GM12801 (cell line): ENCODE measurements around the gene EML4.

ENCODE experiments used
- CTCF ChIP-seq: IDR thresholded peaks from one replicate; pipeline ENCODE4 v1.5.1; 2011; ENCODE audit warnings: control low read depth; ENCODE audit not compliant: insufficient read length; ENCODE audit errors: extremely low read depth

The EML4 gene

GRCh38 chr2:42342061-42342794 lies 173.1 kb downstream of the EML4 start:
- TF ChIP-seq CTCF: no peak

GRCh38 chr2:42342795-42343241 lies 173.7 kb downstream of the EML4 start:
- TF ChIP-seq CTCF: no peak

GRCh38 chr2:42345986-42346385 lies 176.8 kb downstream of the EML4 start:
- TF ChIP-seq CTCF: no peak

- TF ChIP-seq CTCF: no peak
Measured at GRCh38 chr2:42348113-42348805, 179.1 kb downstream of the EML4 start.

GRCh38 chr2:42350434-42351063 lies 181.4 kb downstream of the EML4 start:
- no peak for TF ChIP-seq CTCF

GRCh38 chr2:42351864-42352263 lies 182.7 kb downstream of the EML4 start:
- TF ChIP-seq CTCF: no peak

GRCh38 chr2:42353792-42354429 lies 184.8 kb downstream of the EML4 start:
- no peak for TF ChIP-seq CTCF
